ENCODE results near the gene CYB5D1.

CYB5D1 gene

GRCh38 chr17:7885367-7886226 is 27.8 kb downstream of the CYB5D1 start:
- peak overlapping the region; percentile 78 to 86 for H3K27ac ChIP-seq
- peak; percentile 77 for DNase-seq (ENCODE audit: low spot score)
- peak overlapping the region; percentile 88 for H3K4me3 ChIP-seq
- TF ChIP-seq CTCF (IDR thresholded peaks at IDR 0.05): no peak

- Histone ChIP-seq H3K27ac (peak overlapping the region; percentile 78 to 86), H3K4me3 (peak overlapping the region; percentile 88)
- peak; percentile 79 for DNase-seq (ENCODE audit: low spot score)
- TF ChIP-seq CTCF (IDR thresholded peaks at IDR 0.05): no peak
Measured at GRCh38 chr17:7886227-7887037, 28.6 kb downstream of the CYB5D1 start.

- no peak for TF ChIP-seq CTCF (IDR thresholded peaks at IDR 0.05)
- no peak for DNase-seq (ENCODE audit: low spot score)
- Histone ChIP-seq H3K4me3 (peak overlapping the region; percentile 88), H3K27ac (peak overlapping the region; percentile 80 to 86)
Measured at GRCh38 chr17:7887038-7887481, 29.3 kb downstream of the CYB5D1 start.

GRCh38 chr17:7887482-7888183 is 29.8 kb downstream of the CYB5D1 start:
- DNase-seq (ENCODE audit: low spot score): peak; percentile 92
- Histone ChIP-seq H3K4me3 (peak overlapping the region; percentile 88), H3K27ac (peak overlapping the region; percentile 80 to 86)
- no peak for TF ChIP-seq CTCF (IDR thresholded peaks at IDR 0.05)

GRCh38 chr17:7888184-7888920 is 30.5 kb downstream of the CYB5D1 start, which contains the start of gene CHD3:
Gene CHD3 (plus strand): TSS chr17:7888789. CDS start chr17:7889001, 212 bp downstream.
- DNase-seq (ENCODE audit: low spot score): peak; percentile 77
- peak within 1 kb of the TSS; percentile 80 to 86 for H3K27ac ChIP-seq
- H3K4me3 ChIP-seq: peak within 1 kb of the TSS; percentile 88
- TF ChIP-seq CTCF (IDR thresholded peaks at IDR 0.05): no peak
